ENCODE measurements around the gene SCYL3. TPM values are rescaled to one million over a fixed set of nuclear protein-coding genes. Genes with fewer than 3 reads are reported as not detected.

Gene SCYL3
- total RNA-seq, 2 experiments from 2014 or later = 3.5 to 3.6 TPM

- Histone ChIP-seq H3K36me3 (ENCODE audit: insufficient read depth, low read length) (no peaks in the 10 kb centered on the region), H3K9me3 (ENCODE audit: control insufficient read depth in 1 of 2, insufficient read depth in 1 of 2, low read length in 2 of 2) (no peaks in the 10 kb centered on the region), H3K27me3 (ENCODE audit: control insufficient read depth in 1 of 2, insufficient read depth in 2 of 2, low read length in 2 of 2) (no peaks in the 10 kb centered on the region), H3K4me1 (ENCODE audit: insufficient read depth, low read length) (peaks cover 24% of the 10 kb centered on the region), H3K4me3 (ENCODE audit: low read length) (no peak overlapping the region), H3K27ac (ENCODE audit: low read depth in 1 of 2, low read length in 2 of 2) (no peak overlapping the region)
- Mint-ChIP-seq H3K4me1 (ENCODE audit: low read depth) (peaks cover 43% of the 10 kb centered on the region), H3K27me3 (no peaks in the 10 kb centered on the region), H3K36me3 (ENCODE audit: low read depth) (no peaks in the 10 kb centered on the region), H3K9me3 (no peaks in the 10 kb centered on the region), H3K27ac (no peak overlapping the region), H3K4me3 (no peak overlapping the region)
- ChIA-PET POLR2A (interaction anchor here (1.1 kb wide), 1 partner anchor 11 kb away, joined by 3 read pairs; no protein-coding TSS in a partner anchor), CTCF (interaction anchor here (0.7 kb wide), 1 partner anchor 160 kb away, joined by 4 read pairs; no protein-coding TSS in a partner anchor)
- TF ChIP-seq CTCF (IDR thresholded peaks at IDR 0.05) = no peak
- ATAC-seq (ENCODE audit: poor library complexity) (no peak), DNase-seq (no peak)
- intact Hi-C loops (cut with DNase I, micrococcal nuclease) = no loop called here
Observed at GRCh38 chr1:169904834-169905233, 11.1 kb upstream of the SCYL3 start.

- POLR2A ChIA-PET = interaction anchor here (0.7 to 2.6 kb wide), 2 partner anchors 10 to 336 kb away, joined by 3 to 43 read pairs; partner anchors contain the start of gene SCYL3
- intact Hi-C loops (cut with DNase I, micrococcal nuclease) = no loop called here
- H3K9me3 Mint-ChIP-seq = no peaks in the 10 kb centered on the region
- no peaks in the 10 kb centered on the region for H3K27me3 Mint-ChIP-seq
- H3K4me3 Mint-ChIP-seq = peak overlapping the region; percentile 2
- CTCF ChIA-PET = no interaction called here
- Histone ChIP-seq H3K27ac (ENCODE audit: low read depth in 1 of 2, low read length in 2 of 2) (no peak overlapping the region), H3K36me3 (ENCODE audit: insufficient read depth, low read length) (no peaks in the 10 kb centered on the region), H3K9me3 (ENCODE audit: control insufficient read depth in 1 of 2, insufficient read depth in 1 of 2, low read length in 2 of 2) (no peaks in the 10 kb centered on the region), H3K4me3 (ENCODE audit: low read length) (no peak overlapping the region), H3K27me3 (ENCODE audit: control insufficient read depth in 1 of 2, insufficient read depth in 2 of 2, low read length in 2 of 2) (no peaks in the 10 kb centered on the region), H3K4me1 (ENCODE audit: insufficient read depth, low read length) (peaks cover 12% of the 10 kb centered on the region)
- no peak for ATAC-seq (ENCODE audit: poor library complexity)
- no peaks in the 10 kb centered on the region for H3K36me3 Mint-ChIP-seq (ENCODE audit: low read depth)
- peak overlapping the region; percentile 47 for H3K27ac Mint-ChIP-seq
- peak in 1 of 14 experiments; percentile 52 for DNase-seq
- no peak for TF ChIP-seq CTCF (IDR thresholded peaks at IDR 0.05)
- H3K4me1 Mint-ChIP-seq (ENCODE audit: low read depth) = peaks cover 33% of the 10 kb centered on the region
Observed at GRCh38 chr1:169902751-169903150, 9.1 kb upstream of the SCYL3 start.

- Mint-ChIP-seq H3K4me3 (no peak overlapping the region), H3K9me3 (no peaks in the 10 kb centered on the region), H3K4me1 (ENCODE audit: low read depth) (peaks cover 33% of the 10 kb centered on the region), H3K27me3 (no peaks in the 10 kb centered on the region), H3K36me3 (ENCODE audit: low read depth) (no peaks in the 10 kb centered on the region), H3K27ac (no peak overlapping the region)
- peaks cover 12% of the 10 kb centered on the region for H3K4me1 ChIP-seq (ENCODE audit: insufficient read depth, low read length)
- no peak overlapping the region for H3K27ac ChIP-seq (ENCODE audit: low read depth in 1 of 2, low read length in 2 of 2)
- ATAC-seq (ENCODE audit: poor library complexity) (no peak), DNase-seq (no peak)
- no peak overlapping the region for H3K4me3 ChIP-seq (ENCODE audit: low read length)
- ChIA-PET POLR2A (interaction anchor here (2.6 kb wide), 1 partner anchor 8 kb away, joined by 43 read pairs; the partner anchor contains the start of gene SCYL3), CTCF (no interaction called here)
- H3K9me3 ChIP-seq (ENCODE audit: control insufficient read depth in 1 of 2, insufficient read depth in 1 of 2, low read length in 2 of 2) = no peaks in the 10 kb centered on the region
- H3K36me3 ChIP-seq (ENCODE audit: insufficient read depth, low read length) = no peaks in the 10 kb centered on the region
- intact Hi-C loops (cut with DNase I, micrococcal nuclease) = no loop called here
- H3K27me3 ChIP-seq (ENCODE audit: control insufficient read depth in 1 of 2, insufficient read depth in 2 of 2, low read length in 2 of 2) = no peaks in the 10 kb centered on the region
- no peak for TF ChIP-seq CTCF (IDR thresholded peaks at IDR 0.05)
Observed at GRCh38 chr1:169901115-169901514, 7.4 kb upstream of the SCYL3 start.
